CD4-positive, alpha-beta T cell (primary cell): Measurements from ENCODE around the gene GTF2A1. TPM values are rescaled to one million over a fixed set of nuclear protein-coding genes. Genes with fewer than 3 reads are reported as not detected.

Experiments
- ATAC-seq: fragments of 200-7000 bp; cut with Tn5 transposase; one replicate; pipeline ENCODE4 v1.10.0; 2022; ENCODE audit warnings: mild to moderate bottlenecking; ENCODE audit not compliant: poor library complexity
- CTCF ChIA-PET: fragments of 350-600 bp; sonication (Branson Sonifier 250); formaldehyde crosslinking; loops from one replicate; lab custom pipeline; 2021; ENCODE audit warnings: antibody characterized with exemption, inconsistent platforms; lab: Charles Lee
- POLR2A ChIA-PET: fragments of 350-600 bp; sonication (Branson Sonifier 250); formaldehyde crosslinking; loops from one replicate; lab custom pipeline; 2021; ENCODE audit warnings: antibody characterized with exemption, inconsistent platforms; lab: Charles Lee
- DNase-seq, 14 experiments: peaks; one replicate each; pipeline ENCODE4 v3.0.0-alpha.2; 2013 to 2020; ENCODE audit warnings: mixed read lengths in 2 of 14
- H3K27ac ChIP-seq, 2 donors: one replicate each; pipeline versions ENCODE4 v1.5.1 to v1.7.0; 2013; ENCODE audit warnings: low read length in 2 of 2, low read depth in 1 of 2, mild to moderate bottlenecking in 1 of 2
- H3K27me3 ChIP-seq, 2 experiments: 1 replicate in 1 of 2; 2 replicates in 1 of 2; pipeline versions ENCODE4 v1.6.1 to v1.7.0; 2013; ENCODE audit warnings: low read length in 2 of 2, control low read depth in 1 of 2, mild to moderate bottlenecking in 1 of 2, moderate library complexity in 1 of 2; ENCODE audit not compliant: insufficient read depth in 2 of 2, control insufficient read depth in 1 of 2
- H3K36me3 ChIP-seq: one replicate; pipeline ENCODE4 v1.6.1; 2013; ENCODE audit warnings: low read length, control low read depth; ENCODE audit not compliant: insufficient read depth
- H3K4me1 ChIP-seq: one replicate; pipeline ENCODE4 v1.6.1; 2013; ENCODE audit warnings: low read length, control low read depth; ENCODE audit not compliant: insufficient read depth
- H3K4me3 ChIP-seq: one replicate; pipeline ENCODE4 v1.5.1; 2013; ENCODE audit warnings: mild to moderate bottlenecking, low read length, moderate library complexity
- H3K9me3 ChIP-seq, 2 experiments: 1 replicate in 1 of 2; 2 replicates in 1 of 2; pipeline versions ENCODE4 v1.6.1 to v1.7.0; 2013; ENCODE audit warnings: low read length in 2 of 2, mild to moderate bottlenecking in 2 of 2, control low read depth in 1 of 2, moderate library complexity in 1 of 2; ENCODE audit not compliant: control insufficient read depth in 1 of 2, insufficient read depth in 1 of 2
- H3K27ac Mint-ChIP-seq: one replicate; pipeline ENCODE4 v1.8.0; 2020; ENCODE audit warnings: mixed read lengths
- H3K27me3 Mint-ChIP-seq: one replicate; pipeline ENCODE4 v1.8.0; 2021; ENCODE audit warnings: mixed read lengths
- H3K36me3 Mint-ChIP-seq: one replicate; pipeline ENCODE4 v1.8.0; 2021; ENCODE audit warnings: low read depth, mixed read lengths
- H3K4me1 Mint-ChIP-seq: one replicate; pipeline ENCODE4 v1.8.0; 2021; ENCODE audit warnings: low read depth, mixed read lengths
- H3K4me3 Mint-ChIP-seq: one replicate; pipeline ENCODE4 v1.8.0; 2020; ENCODE audit warnings: mild to moderate bottlenecking, mixed read lengths
- H3K9me3 Mint-ChIP-seq: one replicate; pipeline ENCODE4 v1.8.0; 2020; ENCODE audit warnings: mixed read lengths
- CTCF ChIP-seq: fragments of 200-600 bp; IDR thresholded peaks from one replicate; pipeline ENCODE4 v1.8.0; 2022; ENCODE audit warnings: antibody characterized with exemption, mild to moderate bottlenecking
- intact Hi-C, 2 experiments: fragments of 100-400 bp; cut with DNase I in 1 of 2; cut with micrococcal nuclease in 1 of 2; formaldehyde crosslinking; loops; one replicate each; pipeline versions ENCODE4 v1.15.1 to v1.9.0; 2023 to 2025; cut with DNase I, micrococcal nuclease
- total RNA-seq, 174 experiments: library from RNA in 2 of 174; stranded (reverse) in 2 of 174; gene quantifications; one replicate each; pipeline ENCODE4 v1.2.3 and lab custom pipeline; 2021 to 2026

GTF2A1 gene
- total RNA-seq, 2 experiments from 2014 or later = 11.5 to 12.8 TPM

DNA sequence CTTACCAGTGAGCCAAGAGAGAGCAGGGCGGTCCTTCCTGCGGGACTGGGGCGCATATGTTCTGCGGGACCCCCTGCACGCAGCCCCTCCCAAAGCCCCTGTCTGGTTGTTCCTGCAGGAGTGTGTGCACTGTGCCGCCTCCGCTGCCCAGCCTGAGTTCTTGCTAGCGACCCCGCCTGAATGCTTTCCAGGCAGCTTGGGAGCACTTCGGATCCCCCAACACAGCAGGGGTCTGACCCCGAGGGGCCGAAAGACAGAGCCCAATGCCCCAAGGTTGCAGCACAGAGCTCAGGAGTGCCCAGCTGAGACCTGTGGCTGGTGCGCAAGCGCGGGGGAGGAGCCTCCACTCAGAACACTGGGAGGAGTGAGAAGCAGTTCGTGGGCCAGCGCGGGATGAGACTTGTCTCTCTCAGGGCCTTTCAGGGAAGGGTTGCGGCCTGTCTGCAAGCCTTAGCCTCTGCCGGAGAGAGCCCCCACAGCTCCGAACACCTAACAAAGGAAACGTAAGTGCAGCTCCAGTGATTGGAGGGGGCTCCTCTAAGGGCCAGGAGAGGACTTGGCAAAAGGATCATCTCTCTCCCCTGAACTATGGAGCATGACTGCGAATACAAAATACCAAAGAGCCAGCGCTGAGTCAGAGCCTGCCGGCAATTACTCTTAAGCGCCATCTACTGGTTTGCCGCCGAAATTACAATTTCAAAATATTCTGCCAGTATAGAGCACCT, 50.5 kb downstream of the GTF2A1 start:
- Histone ChIP-seq H3K9me3 (no peaks in the 10 kb centered on the region), H3K27ac (peak overlapping the region; percentile 58 to 72), H3K4me3 (peak overlapping the region; percentile 82), H3K27me3 (no peaks in the 10 kb centered on the region), H3K36me3 (no peaks in the 10 kb centered on the region), H3K4me1 (peaks cover 20% of the 10 kb centered on the region)
- H3K4me1 Mint-ChIP-seq = peaks cover 28% of the 10 kb centered on the region
- POLR2A ChIA-PET = interaction anchor here (0.6 to 1.9 kb wide), 13 partner anchors 10 to 362 kb away, joined by 3 to 42 read pairs (median 4); partner anchors contain the start of gene GTF2A1
- no peaks in the 10 kb centered on the region for H3K36me3 Mint-ChIP-seq
- H3K27ac Mint-ChIP-seq = peak overlapping the region; percentile 94
- peak; percentile 86 for TF ChIP-seq CTCF
- H3K27me3 Mint-ChIP-seq = no peaks in the 10 kb centered on the region
- H3K9me3 Mint-ChIP-seq = no peaks in the 10 kb centered on the region
- peak; percentile 97 for ATAC-seq
- intact Hi-C loops = loop anchor here (1.0 to 5.0 kb wide), 6 partner anchors 49 to 292 kb away; partner anchors contain the start of gene TSHR (in 1 of the 2)
- DNase-seq = peak; percentile 79 to 93 (median 86)
- H3K4me3 Mint-ChIP-seq = peak overlapping the region; percentile 88
- CTCF ChIA-PET = interaction anchor here (0.7 to 1.9 kb wide), 9 partner anchors 8 to 295 kb away, joined by 3 to 5 read pairs (median 4); partner anchors contain the start of gene CEP128

DNA sequence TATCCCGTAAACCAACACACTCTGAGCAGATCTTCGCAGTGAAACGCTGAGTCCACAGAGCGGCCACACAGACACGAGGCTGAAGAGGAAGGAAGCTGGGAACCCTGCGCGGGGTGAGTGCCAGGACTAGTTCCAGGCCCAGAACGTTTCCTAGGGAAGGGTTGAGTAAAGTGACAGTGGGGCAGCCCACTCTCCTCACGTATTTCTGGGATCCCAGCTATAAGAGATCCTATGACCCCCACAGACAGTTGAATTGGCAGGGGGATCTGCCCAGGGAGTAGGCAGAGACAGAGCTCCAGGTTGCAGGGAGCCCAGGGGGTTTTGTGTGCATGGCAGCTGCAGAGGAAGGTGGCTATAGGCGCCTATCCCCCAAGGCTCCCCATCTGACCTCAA, 51.1 kb downstream of the GTF2A1 start:
- ChIA-PET POLR2A (interaction anchor here (0.7 to 1.9 kb wide), 12 partner anchors 11 to 363 kb away, joined by 3 to 42 read pairs (median 4); partner anchors contain the start of gene GTF2A1), CTCF (interaction anchor here (0.7 to 1.9 kb wide), 6 partner anchors 9 to 228 kb away, joined by 3 to 5 read pairs (median 4); partner anchors contain the start of gene CEP128)
- ATAC-seq (peak; percentile 15), DNase-seq (peak in 3 of 14 experiments; percentile 2 to 37 (median 12))
- peak overlapping the region; percentile 94 for H3K27ac Mint-ChIP-seq
- TF ChIP-seq CTCF = no peak
- Histone ChIP-seq H3K36me3 (no peaks in the 10 kb centered on the region), H3K9me3 (no peaks in the 10 kb centered on the region), H3K27me3 (no peaks in the 10 kb centered on the region), H3K27ac (peak overlapping the region; percentile 58 to 72), H3K4me1 (peaks cover 20% of the 10 kb centered on the region), H3K4me3 (peak overlapping the region; percentile 82)
- H3K9me3 Mint-ChIP-seq = no peaks in the 10 kb centered on the region
- no peaks in the 10 kb centered on the region for H3K27me3 Mint-ChIP-seq
- peaks cover 28% of the 10 kb centered on the region for H3K4me1 Mint-ChIP-seq
- intact Hi-C loops = loop anchor here (1.0 to 5.0 kb wide), 6 partner anchors 49 to 293 kb away; partner anchors contain the start of gene TSHR (in 1 of the 2)
- H3K4me3 Mint-ChIP-seq = peak overlapping the region; percentile 88
- no peaks in the 10 kb centered on the region for H3K36me3 Mint-ChIP-seq

DNA sequence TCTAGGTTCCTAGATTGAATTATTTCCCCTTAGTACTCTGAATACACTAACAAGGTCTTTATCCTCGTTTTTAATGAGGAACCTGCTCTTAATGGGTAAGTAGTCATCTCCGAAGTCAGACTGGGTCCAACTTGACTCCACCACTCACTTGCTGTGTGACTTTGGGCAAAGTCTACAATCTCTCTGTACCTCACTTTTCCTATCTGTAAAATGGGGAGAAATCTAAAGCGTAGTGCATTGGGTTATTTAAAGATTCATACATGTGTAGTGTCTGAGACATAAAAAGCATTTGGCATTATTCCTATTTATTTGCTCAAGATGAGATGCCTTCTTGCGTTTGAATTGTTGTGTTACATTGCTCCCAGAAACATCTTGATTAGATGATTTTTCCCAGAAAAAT, 51.5 kb downstream of the GTF2A1 start:
- ATAC-seq = no peak
- intact Hi-C loops = no loop called here
- ChIA-PET CTCF (interaction anchor here (1.0 to 1.1 kb wide), 2 partner anchors 9 to 53 kb away, joined by 4 to 5 read pairs; no protein-coding TSS in a partner anchor), POLR2A (interaction anchor here (1.0 to 1.9 kb wide), 6 partner anchors 11 to 233 kb away, joined by 4 to 42 read pairs (median 8); partner anchors contain the start of gene GTF2A1)
- H3K4me1 Mint-ChIP-seq = peaks cover 28% of the 10 kb centered on the region
- no peaks in the 10 kb centered on the region for H3K36me3 ChIP-seq
- no peaks in the 10 kb centered on the region for H3K9me3 ChIP-seq
- H3K9me3 Mint-ChIP-seq = no peaks in the 10 kb centered on the region
- no peak for DNase-seq
- H3K4me3 Mint-ChIP-seq = peak overlapping the region; percentile 88
- H3K4me3 ChIP-seq = peak overlapping the region; percentile 82
- H3K4me1 ChIP-seq = peaks cover 20% of the 10 kb centered on the region
- peak overlapping the region; percentile 94 for H3K27ac Mint-ChIP-seq
- TF ChIP-seq CTCF = no peak
- H3K27me3 Mint-ChIP-seq = no peaks in the 10 kb centered on the region
- no peaks in the 10 kb centered on the region for H3K27me3 ChIP-seq
- H3K36me3 Mint-ChIP-seq = no peaks in the 10 kb centered on the region
- H3K27ac ChIP-seq = peak overlapping the region in 1 of 2 donors; percentile 72
